Activated naive CD4-positive, alpha-beta T cell treated with anti-CD3 and anti-CD28 coated beads, Interleukin-2, amount 50 U/mL, for 72 hours (primary cell): ENCODE data around the gene RINT1. TPM values are rescaled to one million over a fixed set of nuclear protein-coding genes. Genes with fewer than 3 reads are reported as not detected.

Source experiments
- ATAC-seq, 2 donors: fragments of 150-1000 bp; cut with Tn5 transposase; 2 replicates each; pipeline ENCODE4 v1.10.0; 2021; ENCODE audit warnings: mild to moderate bottlenecking in 2 of 2, moderate library complexity in 2 of 2
- DNase-seq, 2 donors: peaks; one replicate each; pipeline ENCODE4 v3.0.0; 2021 to 2022; ENCODE audit warnings: low spot score in 2 of 2
- H3K27ac Mint-ChIP-seq, 2 donors: one replicate each; pipeline ENCODE4 v1.8.0; 2022; ENCODE audit warnings: mild to moderate bottlenecking in 2 of 2, mixed read lengths in 2 of 2
- H3K36me3 Mint-ChIP-seq, 2 donors: one replicate each; pipeline ENCODE4 v1.8.0; 2022; ENCODE audit warnings: mixed read lengths in 2 of 2
- H3K9me3 Mint-ChIP-seq, 2 donors: one replicate each; pipeline ENCODE4 v1.8.0; 2022; ENCODE audit warnings: mixed read lengths in 2 of 2
- total RNA-seq, 2 donors: library from RNA; stranded (reverse); gene quantifications; one replicate each; pipeline ENCODE4 v1.2.3, GENCODE V29; 2022

Gene RINT1
- total RNA-seq, 2 donors from 2014 or later: 21.9 to 25.5 TPM

DNA sequence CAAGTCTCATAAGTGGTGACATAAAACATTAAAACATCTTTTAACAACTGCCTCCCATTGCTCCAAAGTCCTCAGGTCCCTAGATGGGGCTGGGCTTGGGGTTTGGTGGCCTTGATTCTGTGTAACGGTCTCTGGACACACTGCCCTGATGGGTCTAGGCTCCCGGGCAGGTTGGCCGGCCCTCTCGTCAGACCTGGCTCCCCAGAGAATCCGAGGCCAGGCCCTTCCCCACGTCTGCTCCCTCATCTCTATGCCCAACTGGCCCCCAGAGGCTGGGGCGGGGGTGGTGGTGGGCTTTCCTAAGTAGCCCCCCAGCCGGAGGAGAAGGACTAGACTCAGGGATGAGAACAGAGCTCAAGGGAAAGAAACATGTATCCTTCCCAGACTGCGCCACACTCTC is 80.8 kb downstream of the RINT1 start:
- DNase-seq (no peak), ATAC-seq (no peak)
- no peaks in the 10 kb centered on the region for H3K9me3 Mint-ChIP-seq
- no peak overlapping the region for H3K27ac Mint-ChIP-seq
- H3K36me3 Mint-ChIP-seq: peaks cover 0 to 9% of the 10 kb centered on the region in 2 donors

DNA sequence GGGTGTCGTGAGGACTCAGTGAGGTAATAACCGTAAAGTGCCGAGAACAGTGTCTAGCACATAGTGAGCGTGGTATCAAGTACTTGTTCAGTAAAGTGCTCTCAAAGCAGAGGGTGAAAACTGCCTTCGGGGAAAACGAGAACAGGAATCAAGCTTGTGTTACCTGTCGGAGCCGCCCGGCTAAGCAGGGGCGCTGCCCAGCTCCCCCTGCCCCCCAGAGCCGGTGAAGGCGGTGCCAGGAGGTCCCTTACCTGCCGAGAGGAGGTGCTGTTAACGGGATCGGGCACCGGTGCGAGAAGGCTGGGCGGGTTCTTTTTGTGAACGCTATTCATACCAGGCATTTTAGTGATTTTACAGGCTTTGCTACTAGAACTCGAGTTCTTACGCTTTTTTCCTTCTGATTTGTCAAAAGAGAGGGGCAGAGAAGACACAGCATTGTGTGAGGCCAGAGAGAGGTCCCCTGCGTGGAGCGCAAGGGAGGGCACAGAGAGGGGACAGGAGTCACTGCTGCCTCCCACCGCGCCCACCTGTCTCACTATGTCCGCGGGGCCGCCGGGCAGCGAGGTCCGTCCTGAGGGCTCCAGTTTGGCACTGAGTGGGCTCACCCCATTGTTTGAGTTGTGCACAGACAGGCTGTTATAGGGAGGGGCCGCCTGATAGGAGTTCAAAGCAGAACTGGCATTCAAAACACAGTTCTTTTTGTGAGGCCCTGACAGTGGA is 81.8 kb downstream of the RINT1 start:
- no peak for DNase-seq
- ATAC-seq: no peak
- H3K27ac Mint-ChIP-seq: no peak overlapping the region
- no peaks in the 10 kb centered on the region for H3K9me3 Mint-ChIP-seq
- peaks cover 0 to 9% of the 10 kb centered on the region in 2 donors for H3K36me3 Mint-ChIP-seq

DNA sequence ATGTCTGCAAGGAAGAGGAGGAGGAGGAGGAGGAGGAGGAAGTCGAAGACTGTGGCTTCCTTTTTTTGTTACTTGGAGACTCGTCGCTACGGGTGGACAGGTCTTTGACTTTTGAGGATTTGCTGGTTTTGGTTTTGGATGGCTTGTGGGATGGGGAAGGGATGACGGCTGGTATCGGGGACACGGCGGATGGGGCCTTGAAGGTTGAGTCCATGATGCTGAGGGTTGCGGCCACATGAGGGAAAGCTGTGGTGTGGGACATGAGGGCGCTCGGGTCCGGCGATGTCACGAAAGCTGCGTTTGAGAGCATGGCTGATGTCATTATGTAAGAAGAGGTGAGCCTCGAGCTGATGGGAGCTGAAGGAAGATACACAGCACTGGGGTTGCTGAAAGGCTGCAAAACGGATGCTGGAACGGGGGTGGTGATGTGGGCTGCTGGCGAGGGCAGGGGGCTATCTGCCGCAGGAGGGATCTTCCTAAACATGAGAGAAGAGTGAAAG is 82.4 kb downstream of the RINT1 start:
- H3K27ac Mint-ChIP-seq: no peak overlapping the region
- no peaks in the 10 kb centered on the region for H3K9me3 Mint-ChIP-seq
- ATAC-seq: no peak
- H3K36me3 Mint-ChIP-seq: peaks cover 0 to 9% of the 10 kb centered on the region in 2 donors
- DNase-seq: no peak

Other genes starting within 250 kb of the RINT1 start
- 10 to 100 TPM; 39.7 to 44.6 TPM for gene SRPK2, start 143.3 kb upstream of the RINT1 start, total RNA-seq
- 10 to 100 TPM in 1 of 2 donors, 1 to 10 TPM in 1; 8.0 to 32.3 TPM for gene PUS7, start 9.9 kb upstream of the RINT1 start, total RNA-seq
- not detected for gene EFCAB10, start 49.3 kb downstream of the RINT1 start, total RNA-seq